Loucy (cell line): ENCODE measurements around the gene NEDD4.

Source experiments
- EZH2phosphoT487 ChIP-seq: fragments of 200-600 bp; IDR thresholded peaks from 2 replicates; pipeline ENCODE4 v1.6.1; 2018; ENCODE audit warnings: antibody characterized with exemption, mild to moderate bottlenecking, moderate library complexity, borderline replicate concordance
- TF ChIP-seq, protein P1 (sequence below): fragments of 200-600 bp; sonication (generic); conservative IDR thresholded peaks from 2 replicates; pipeline ENCODE4 v1.5.1; 2014; ENCODE audit warnings: mild to moderate bottlenecking, antibody characterized with exemption, low read length

DNA sequence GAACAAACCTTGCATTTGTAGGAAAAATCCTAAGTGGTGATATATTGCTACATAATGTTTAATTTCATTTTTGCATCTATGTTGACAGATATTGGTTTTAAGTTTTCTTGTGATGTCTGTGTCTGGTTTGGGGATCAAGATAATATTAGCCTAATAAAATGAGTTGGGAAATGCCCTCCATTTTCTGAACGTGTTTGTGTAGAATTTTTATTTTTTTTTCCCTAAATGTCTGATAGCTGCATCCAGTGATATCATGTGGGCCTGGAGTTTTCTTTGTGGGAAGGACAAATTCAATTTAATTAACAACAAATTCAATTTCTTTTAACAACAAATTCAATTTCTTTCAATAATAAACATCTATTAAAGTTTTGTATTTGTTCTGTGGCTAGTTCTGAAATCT lies 35.1 kb downstream of the NEDD4 start:
- TF ChIP-seq, protein P1, sequence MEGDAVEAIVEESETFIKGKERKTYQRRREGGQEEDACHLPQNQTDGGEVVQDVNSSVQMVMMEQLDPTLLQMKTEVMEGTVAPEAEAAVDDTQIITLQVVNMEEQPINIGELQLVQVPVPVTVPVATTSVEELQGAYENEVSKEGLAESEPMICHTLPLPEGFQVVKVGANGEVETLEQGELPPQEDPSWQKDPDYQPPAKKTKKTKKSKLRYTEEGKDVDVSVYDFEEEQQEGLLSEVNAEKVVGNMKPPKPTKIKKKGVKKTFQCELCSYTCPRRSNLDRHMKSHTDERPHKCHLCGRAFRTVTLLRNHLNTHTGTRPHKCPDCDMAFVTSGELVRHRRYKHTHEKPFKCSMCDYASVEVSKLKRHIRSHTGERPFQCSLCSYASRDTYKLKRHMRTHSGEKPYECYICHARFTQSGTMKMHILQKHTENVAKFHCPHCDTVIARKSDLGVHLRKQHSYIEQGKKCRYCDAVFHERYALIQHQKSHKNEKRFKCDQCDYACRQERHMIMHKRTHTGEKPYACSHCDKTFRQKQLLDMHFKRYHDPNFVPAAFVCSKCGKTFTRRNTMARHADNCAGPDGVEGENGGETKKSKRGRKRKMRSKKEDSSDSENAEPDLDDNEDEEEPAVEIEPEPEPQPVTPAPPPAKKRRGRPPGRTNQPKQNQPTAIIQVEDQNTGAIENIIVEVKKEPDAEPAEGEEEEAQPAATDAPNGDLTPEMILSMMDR: no peak
- no peak for TF ChIP-seq EZH2phosphoT487
